B cell (primary cell): ENCODE measurements around the gene STAG1. TPM values are rescaled to one million over a fixed set of nuclear protein-coding genes. Genes with fewer than 3 reads are reported as not detected.

Experiments used
- ATAC-seq: fragments of 200-7000 bp; cut with Tn5 transposase; one replicate; pipeline ENCODE4 v1.10.0; 2021; ENCODE audit warnings: low read depth, mild to moderate bottlenecking, moderate number of reproducible peaks, moderate library complexity
- CTCF ChIA-PET: fragments of 350-600 bp; sonication (Branson Sonifier 250); formaldehyde crosslinking; loops from one replicate; lab custom pipeline; 2021; ENCODE audit warnings: antibody characterized with exemption, inconsistent platforms; lab: Charles Lee
- POLR2A ChIA-PET: fragments of 350-600 bp; sonication (Branson Sonifier 250); formaldehyde crosslinking; loops from one replicate; lab custom pipeline; 2021; ENCODE audit warnings: antibody characterized with exemption; lab: Charles Lee
- DNase-seq: peaks from one replicate; pipeline ENCODE4 v3.0.0; 2013
- H2AFZ ChIP-seq: 2 replicates; pipeline ENCODE4 v1.6.1; 2012; ENCODE audit warnings: mild to moderate bottlenecking, low read depth, low read length; ENCODE audit not compliant: insufficient read depth, poor library complexity, severe bottlenecking
- H3K27ac ChIP-seq, 2 donors: 1 replicate in 1 of 2; 2 replicates in 1 of 2; pipeline ENCODE4 v1.5.1; 2012 to 2013; ENCODE audit warnings: low read length in 2 of 2, mild to moderate bottlenecking in 2 of 2, moderate library complexity in 1 of 2
- H3K27me3 ChIP-seq, 4 experiments: fragments of 200-600 bp in 1 of 4; sonication (generic) in 1 of 4; replicated peaks in 1 of 4; 1 replicate in 2 of 4; 2 replicates in 2 of 4; pipeline versions ENCODE4 v1.6.1 to v1.7.0; 2013 to 2016; ENCODE audit warnings: low read length in 3 of 4, mild to moderate bottlenecking in 2 of 4, mixed read lengths in 1 of 4, moderate library complexity in 1 of 4; ENCODE audit not compliant: insufficient read depth in 4 of 4, control insufficient read depth in 3 of 4; ENCODE audit errors: control extremely low read depth in 1 of 4
- H3K36me3 ChIP-seq, 2 experiments: replicated peaks in 1 of 2; 1 replicate in 1 of 2; 2 replicates in 1 of 2; pipeline versions ENCODE4 v1.6.1 to v1.7.1; 2013; ENCODE audit warnings: low read length in 1 of 2; ENCODE audit not compliant: insufficient read depth in 2 of 2, control insufficient read depth in 1 of 2; ENCODE audit errors: control extremely low read depth in 1 of 2, extremely low read depth in 1 of 2
- H3K4me1 ChIP-seq, 2 donors: fragments of 200-600 bp in 1 of 2; sonication (generic) in 1 of 2; 1 replicate in 1 of 2; 2 replicates in 1 of 2; pipeline versions ENCODE4 v1.5.1 to v1.6.1; 2013 to 2017; ENCODE audit warnings: low read length in 2 of 2; ENCODE audit not compliant: control insufficient read depth in 2 of 2, insufficient read depth in 2 of 2
- H3K4me2 ChIP-seq: replicated peaks from 2 replicates; pipeline ENCODE3; 2012; ENCODE audit warnings: mild to moderate bottlenecking, low read depth, low read length; ENCODE audit not compliant: poor library complexity, severe bottlenecking
- H3K4me3 ChIP-seq, 5 experiments: fragments of 200-600 bp in 1 of 5; sonication (generic) in 1 of 5; 1 replicate in 3 of 5; 2 replicates in 2 of 5; pipeline versions ENCODE4 v1.5.1 to v1.7.0; 2011 to 2016; ENCODE audit warnings: low read length in 4 of 5, mild to moderate bottlenecking in 4 of 5, low read depth in 2 of 5, control low read depth in 1 of 5, moderate library complexity in 1 of 5; ENCODE audit not compliant: insufficient read depth in 1 of 5; ENCODE audit errors: control extremely low read depth in 1 of 5, extremely low read depth in 1 of 5
- H3K79me2 ChIP-seq: fragments of 200-600 bp; sonication (generic); one replicate; pipeline ENCODE4 v1.6.0; 2016; ENCODE audit warnings: low read length; ENCODE audit not compliant: control insufficient read depth, insufficient read depth
- H3K9ac ChIP-seq: fragments of 200-600 bp; sonication (generic); 2 replicates; pipeline ENCODE4 v1.6.1; 2017; ENCODE audit warnings: mild to moderate bottlenecking, low read length, moderate library complexity
- H3K9me3 ChIP-seq, 3 donors: one replicate each; pipeline versions ENCODE4 v1.6.1 to v1.7.1; 2013; ENCODE audit warnings: low read length in 2 of 3; ENCODE audit not compliant: control insufficient read depth in 2 of 3, insufficient read depth in 1 of 3; ENCODE audit errors: control extremely low read depth in 1 of 3
- H4K20me1 ChIP-seq: 2 replicates; pipeline ENCODE4 v1.6.0; 2012; ENCODE audit warnings: mild to moderate bottlenecking, low read length; ENCODE audit not compliant: insufficient read depth, control insufficient read depth, poor library complexity, severe bottlenecking
- H3K27ac Mint-ChIP-seq: one replicate; pipeline ENCODE4 v1.8.0; 2021; ENCODE audit warnings: mixed read lengths
- H3K27me3 Mint-ChIP-seq: one replicate; pipeline ENCODE4 v1.8.0; 2021; ENCODE audit warnings: mixed read lengths
- H3K4me1 Mint-ChIP-seq: one replicate; pipeline ENCODE4 v1.8.0; 2021; ENCODE audit warnings: mixed read lengths
- H3K4me3 Mint-ChIP-seq: one replicate; pipeline ENCODE4 v1.8.0; 2021; ENCODE audit warnings: mixed read lengths
- H3K9me3 Mint-ChIP-seq: one replicate; pipeline ENCODE4 v1.8.0; 2022; ENCODE audit warnings: mixed read lengths; ENCODE audit not compliant: insufficient read depth
- CTCF ChIP-seq: fragments of 200-600 bp; IDR thresholded peaks from one replicate; pipeline ENCODE4 v1.8.0; 2022; ENCODE audit warnings: antibody characterized with exemption, mild to moderate bottlenecking
- EZH2 ChIP-seq: IDR thresholded peaks from 2 replicates; pipeline ENCODE4 v1.6.1; 2012; ENCODE audit warnings: borderline replicate concordance, low read depth, mild to moderate bottlenecking, moderate library complexity, low read length; ENCODE audit not compliant: insufficient read depth, poor library complexity, severe bottlenecking
- WGBS: methylation state at CpG from one replicate; pipeline ENCODE4 v1.1.5; 2013; ENCODE audit warnings: missing lambda C conversion rate; ENCODE audit not compliant: insufficient coverage; 5-methylcytosine and 5-hydroxymethylcytosine counted together
- intact Hi-C: fragments of 100-400 bp; cut with micrococcal nuclease; formaldehyde crosslinking; loops from one replicate; pipeline ENCODE4 v1.10.0; 2022
- polyA plus RNA-seq: library from polyadenylated mRNA; depleted of rRNA; stranded (reverse); fragments of >200 nt; gene quantifications from 2 replicates; pipeline ENCODE4 v1.2.3, GENCODE V29; 2012
- total RNA-seq, 2 donors: library from RNA; stranded (reverse); fragments of 120-200 nt in 1 of 2; gene quantifications; 1 replicate in 1 of 2; 2 replicates in 1 of 2; pipeline versions ENCODE4 v1.2.3 to v1.2.4, GENCODE V29; 2013 to 2022

STAG1 gene
- total and polyA plus RNA-seq, 2 donors (not counting 1 experiment from before 2014, with no cell fraction given), result 9.2 to 77.0 TPM

- no peak overlapping the region for H3K27ac Mint-ChIP-seq
- Histone ChIP-seq H3K27ac (no peak overlapping the region), H3K79me2 (no peaks in the 10 kb centered on the region), H3K4me1 (no peaks in the 10 kb centered on the region), H3K9me3 (no peaks in the 10 kb centered on the region), H2AFZ (no peak overlapping the region), H3K36me3 (peaks cover 7 to 9% of the 10 kb centered on the region in 2 experiments), H3K27me3 (no peaks in the 10 kb centered on the region), H4K20me1 (no peaks in the 10 kb centered on the region), H3K4me2 (no peak overlapping the region), H3K4me3 (no peak overlapping the region), H3K9ac (no peak overlapping the region)
- no peaks in the 10 kb centered on the region for H3K9me3 Mint-ChIP-seq
- no peaks in the 10 kb centered on the region for H3K27me3 Mint-ChIP-seq
- ChIA-PET POLR2A (no interaction called here), CTCF (interaction anchor here (0.6 to 1.7 kb wide), 4 partner anchors 14 to 1475 kb away, joined by 3 to 6 read pairs (median 4); no protein-coding TSS in a partner anchor)
- H3K4me3 Mint-ChIP-seq, result no peak overlapping the region
- no peak for TF ChIP-seq EZH2
- intact Hi-C loops, result no loop called here
- ATAC-seq (no peak), DNase-seq (no peak)
- 100% methylated on average over 2 of the region's 2 CpGs for WGBS
- peaks cover 3% of the 10 kb centered on the region for H3K4me1 Mint-ChIP-seq
Measured at GRCh38 chr3:136428167-136428566, 324.0 kb downstream of the STAG1 start.

- H3K4me1 ChIP-seq, result no peaks in the 10 kb centered on the region
- ChIA-PET POLR2A (no interaction called here), CTCF (interaction anchor here (1.3 to 1.7 kb wide), 2 partner anchors 15 to 587 kb away, joined by 3 to 6 read pairs; no protein-coding TSS in a partner anchor)
- H3K36me3 ChIP-seq, result peaks cover 2 to 9% of the 10 kb centered on the region in 2 experiments
- intact Hi-C loops, result no loop called here
- no peak overlapping the region for H3K9ac ChIP-seq
- H3K27ac ChIP-seq, result no peak overlapping the region
- H3K9me3 ChIP-seq, result no peaks in the 10 kb centered on the region
- H4K20me1 ChIP-seq, result no peaks in the 10 kb centered on the region
- no peak overlapping the region for H3K4me2 ChIP-seq
- no peaks in the 10 kb centered on the region for H3K27me3 Mint-ChIP-seq
- H3K4me1 Mint-ChIP-seq, result peaks cover 3% of the 10 kb centered on the region
- no peak for ATAC-seq
- no peak overlapping the region for H3K4me3 Mint-ChIP-seq
- no peak overlapping the region for H3K27ac Mint-ChIP-seq
- no peaks in the 10 kb centered on the region for H3K27me3 ChIP-seq
- H2AFZ ChIP-seq, result no peak overlapping the region
- no peaks in the 10 kb centered on the region for H3K79me2 ChIP-seq
- TF ChIP-seq EZH2 (no peak), CTCF (no peak)
- DNase-seq, result no peak
- H3K4me3 ChIP-seq, result no peak overlapping the region
- no peaks in the 10 kb centered on the region for H3K9me3 Mint-ChIP-seq
Measured at GRCh38 chr3:136427236-136427635, 324.9 kb downstream of the STAG1 start.
